Spleen (tissue), 11 donors: ENCODE results near the gene MBOAT7. TPM values are rescaled to one million over a fixed set of nuclear protein-coding genes. Genes with fewer than 3 reads are reported as not detected.
A peak's percentile ranks its signal among the peaks of the same experiment; 100 is the strongest.
"Not testable (repeated sequence)": the region's sequence is repeated elsewhere in the genome, so short reads cannot be mapped to it uniquely, and the experiment has no call there.

Experiments
- DNase-seq: peaks from one replicate; pipeline ENCODE4 v3.0.0-alpha.2; 2020
- H3K27ac ChIP-seq, 8 donors: fragments of 200-600 bp; sonication (generic) in 7 of 8; 1 replicate in 4 of 8; 2 replicates in 4 of 8; pipeline versions ENCODE4 v1.5.0 to v1.8.0; 2016 to 2021; ENCODE audit warnings: inconsistent platforms in 4 of 8, mild to moderate bottlenecking in 4 of 8, moderate library complexity in 1 of 8
- H3K27me3 ChIP-seq, 7 donors: fragments of 200-600 bp; sonication (generic) in 6 of 7; replicated peaks in 1 of 7; 1 replicate in 4 of 7; 2 replicates in 3 of 7; pipeline versions ENCODE4 v1.5.0 to v1.8.0; 2016 to 2021; ENCODE audit warnings: inconsistent platforms in 3 of 7, mild to moderate bottlenecking in 1 of 7
- H3K36me3 ChIP-seq, 6 donors: fragments of 200-600 bp; sonication (generic) in 5 of 6; 1 replicate in 4 of 6; 2 replicates in 2 of 6; pipeline versions ENCODE4 v1.5.0 to v1.8.0; 2016 to 2021; ENCODE audit warnings: inconsistent platforms in 2 of 6
- H3K4me1 ChIP-seq, 6 donors: fragments of 200-600 bp; sonication (generic) in 5 of 6; 1 replicate in 3 of 6; 2 replicates in 3 of 6; pipeline versions ENCODE4 v1.5.0 to v1.8.0; 2016 to 2021; ENCODE audit warnings: inconsistent platforms in 3 of 6
- H3K4me3 ChIP-seq, 8 donors: fragments of 200-600 bp; sonication (generic) in 7 of 8; 1 replicate in 4 of 8; 2 replicates in 4 of 8; pipeline versions ENCODE4 v1.5.0 to v1.8.0; 2016 to 2021; ENCODE audit warnings: inconsistent platforms in 4 of 8, mild to moderate bottlenecking in 4 of 8, moderate library complexity in 2 of 8
- H3K9me3 ChIP-seq, 8 donors: fragments of 200-600 bp; sonication (generic) in 7 of 8; 1 replicate in 4 of 8; 2 replicates in 4 of 8; pipeline versions ENCODE4 v1.5.0 to v1.8.0; 2016 to 2021; ENCODE audit warnings: inconsistent platforms in 4 of 8
- CTCF ChIP-seq, 11 experiments: fragments of 200-600 bp in 7 of 11; fragments of 450-650 bp in 4 of 11; sonication (generic) in 4 of 11; IDR thresholded peaks in 8 of 11; conservative IDR thresholded peaks in 3 of 11; 1 replicate in 7 of 11; 2 replicates in 4 of 11; pipeline versions ENCODE4 v1.4.0 to v1.8.0; 2016 to 2021; ENCODE audit warnings: antibody characterized with exemption in 11 of 11, inconsistent platforms in 4 of 11, mild to moderate bottlenecking in 1 of 11
- POLR2A ChIP-seq, 3 donors: fragments of 450-650 bp; IDR thresholded peaks; one replicate each; pipeline ENCODE4 v1.5.1; 2017; ENCODE audit warnings: antibody characterized with exemption in 3 of 3, mild to moderate bottlenecking in 1 of 3
- POLR2AphosphoS5 ChIP-seq, 3 donors: sonication (generic); formaldehyde crosslinking; IDR thresholded peaks; one replicate each; pipeline ENCODE4 v1.5.1; 2017; ENCODE audit warnings: antibody characterized with exemption in 3 of 3
- WGBS, 5 donors: extraction: QIAGEN DNeasy Blood & Tissue Kit in 3 of 5; methylation state at CpG; one replicate each; pipeline versions ENCODE4 v1.1.5 to v1.1.7; 2013 to 2018; 5-methylcytosine and 5-hydroxymethylcytosine counted together
- intact Hi-C: fragments of 100-400 bp; cut with DNase I; formaldehyde crosslinking; loops from one replicate; pipeline ENCODE4 v1.15.0; 2023; ENCODE audit warnings: low total_unique reads
- polyA plus RNA-seq, 3 donors: library from polyadenylated mRNA; stranded (reverse); fragments of 200-250 nt; gene quantifications; one replicate each; pipeline ENCODE4 v1.2.1, GENCODE V29; 2013
- total RNA-seq, 7 donors: library from RNA; depleted of rRNA in 3 of 7; stranded (reverse); fragments of >200 nt in 3 of 7; fragmentation: NEBNext Ultra II Directional in 4 of 7; extraction: Animal tissue kit (Norgen Biotek cat#: 25700) in 4 of 7; gene quantifications; one replicate each; pipeline versions ENCODE4 v1.1.0 to v1.2.1, GENCODE V29; 2016 to 2021
- donor health status: healthy with polysubstance abuse.
- donor health status: DM: no; HTN: no; CAD: no; lungs with moderate emphysema.
- donor health status: DM: no; HTN: no; CAD: no.
- donor health status: Bipolar disorder and iron deficiency.
- donor health status: healthy.
- donor health status: DM: no; HTN: no; CAD: no.
- donor health status: DM: yes; HTN: yes; CAD: no.

MBOAT7 gene
- total and polyA plus RNA-seq, 10 donors, result 12.0 to 208 (median 82.9) TPM

- peak within 1 kb of the TSS in 6 of 8 donors; percentile 63 to 94 (median 81) for H3K27ac ChIP-seq
- intact Hi-C loops, H3K9me3 ChIP-seq: not testable (repeated sequence)
- H3K36me3 ChIP-seq, result peaks cover 0 to 22% (median 2%) of the 10 kb centered on the region in 6 donors
- peaks cover 0 to 40% (median 8%) of the 10 kb centered on the region in 6 donors for H3K4me1 ChIP-seq
- H3K27me3 ChIP-seq, result peaks cover 0 to 23% (median 0%) of the 10 kb centered on the region in 7 donors
- peak; percentile 88 for DNase-seq
- H3K4me3 ChIP-seq, result peak within 1 kb of the TSS in 5 of 8 donors; percentile 6 to 68 (median 34)
- TF ChIP-seq POLR2AphosphoS5 (IDR thresholded peaks at IDR 0.05), result peak; percentile 57 to 83 (median 68)
- WGBS, 5 donors, result 61 to 67% (median 66%) methylated on average over 5 to 16 of the region's 16 CpGs
These were observed 33.3 kb upstream of the MBOAT7 start, which contains the start of gene LILRB3 for GRCh38 chr19:54222474-54223276. LILRB3 (minus strand) TSS chr19:54223007; CDS start chr19:54222976, 31 bp downstream.

GRCh38 chr19:54221947-54222346 is 32.6 kb upstream of the MBOAT7 start:
- Histone ChIP-seq H3K4me1 (peaks cover 0 to 45% (median 9%) of the 10 kb centered on the region in 6 donors), H3K36me3 (peaks cover 0 to 28% (median 2%) of the 10 kb centered on the region in 6 donors), H3K27me3 (peaks cover 0 to 23% (median 0%) of the 10 kb centered on the region in 7 donors), H3K27ac (peak overlapping the region in 4 of 8 donors; percentile 72 to 94 (median 88)), H3K4me3 (peak overlapping the region in 3 of 8 donors; percentile 34 to 68 (median 41))
- intact Hi-C loops, H3K9me3 ChIP-seq, DNase-seq: not testable (repeated sequence)
- WGBS, 5 donors, result 75 to 93% (median 86%) methylated on average over 5 to 7 of the region's 7 CpGs

- Histone ChIP-seq H3K36me3 (peaks cover 0 to 47% (median 2%) of the 10 kb centered on the region in 6 donors), H3K27ac (peak overlapping the region in 4 of 8 donors; percentile 11 to 18 (median 12)), H3K4me1 (peaks cover 0 to 49% (median 11%) of the 10 kb centered on the region in 6 donors), H3K4me3 (peak overlapping the region in 1 of 8 donors; percentile 15), H3K27me3 (peaks cover 0 to 23% (median 0%) of the 10 kb centered on the region in 7 donors)
- WGBS, 5 donors, result 71 to 89% (median 87%) methylated on average over 5 of the region's 5 CpGs; no CpG with 5 or more reads in 2 of the 5 donors
- DNase-seq, intact Hi-C loops, H3K9me3 ChIP-seq: not testable (repeated sequence)
These were observed 30.3 kb upstream of the MBOAT7 start for GRCh38 chr19:54219702-54220101.

GRCh38 chr19:54218960-54219661 is 29.7 kb upstream of the MBOAT7 start:
- intact Hi-C loops, result no loop called here
- H3K9me3 ChIP-seq, result peaks cover 0 to 6% (median 0%) of the 10 kb centered on the region in 8 donors
- H3K4me3 ChIP-seq, result peak overlapping the region in 1 of 8 donors; percentile 15
- peaks cover 0 to 47% (median 2%) of the 10 kb centered on the region in 6 donors for H3K36me3 ChIP-seq
- TF ChIP-seq POLR2AphosphoS5 (IDR thresholded peaks at IDR 0.05) (peak; percentile 4 to 49 (median 39)), CTCF (IDR thresholded peaks at IDR 0.05 in 8 of 11, conservative IDR thresholded peaks at IDR 0.05 in 3 of 11) (no peak)
- H3K27ac ChIP-seq, result peak overlapping the region in 4 of 8 donors; percentile 11 to 18 (median 12)
- DNase-seq, result no peak
- WGBS, 5 donors, result 88 to 92% (median 90%) methylated on average over 18 to 27 of the region's 27 CpGs
- peaks cover 0 to 23% (median 0%) of the 10 kb centered on the region in 7 donors for H3K27me3 ChIP-seq
- H3K4me1 ChIP-seq, result peaks cover 0 to 49% (median 11%) of the 10 kb centered on the region in 6 donors

- H3K36me3 ChIP-seq, result peaks cover 0 to 47% (median 2%) of the 10 kb centered on the region in 6 donors
- H3K27ac ChIP-seq, result peak overlapping the region in 4 of 8 donors; percentile 26 to 64 (median 41)
- H3K4me3 ChIP-seq, result no peak overlapping the region
- TF ChIP-seq POLR2A (IDR thresholded peaks at IDR 0.05) (no peak), POLR2AphosphoS5 (IDR thresholded peaks at IDR 0.05) (peak; percentile 5 to 59 (median 15))
- H3K4me1 ChIP-seq, result peaks cover 0 to 43% (median 11%) of the 10 kb centered on the region in 6 donors
- H3K9me3 ChIP-seq, result peaks cover 0 to 6% (median 0%) of the 10 kb centered on the region in 8 donors
- H3K27me3 ChIP-seq, result peaks cover 0 to 14% (median 0%) of the 10 kb centered on the region in 7 donors
- WGBS, 5 donors, result 69 to 88% (median 83%) methylated on average over 7 to 8 of the region's 8 CpGs
- intact Hi-C loops, result no loop called here
- DNase-seq, result no peak
These were observed 28.9 kb upstream of the MBOAT7 start for GRCh38 chr19:54218259-54218658.
